ENCODE results near the gene GRAMD2A.

DNA sequence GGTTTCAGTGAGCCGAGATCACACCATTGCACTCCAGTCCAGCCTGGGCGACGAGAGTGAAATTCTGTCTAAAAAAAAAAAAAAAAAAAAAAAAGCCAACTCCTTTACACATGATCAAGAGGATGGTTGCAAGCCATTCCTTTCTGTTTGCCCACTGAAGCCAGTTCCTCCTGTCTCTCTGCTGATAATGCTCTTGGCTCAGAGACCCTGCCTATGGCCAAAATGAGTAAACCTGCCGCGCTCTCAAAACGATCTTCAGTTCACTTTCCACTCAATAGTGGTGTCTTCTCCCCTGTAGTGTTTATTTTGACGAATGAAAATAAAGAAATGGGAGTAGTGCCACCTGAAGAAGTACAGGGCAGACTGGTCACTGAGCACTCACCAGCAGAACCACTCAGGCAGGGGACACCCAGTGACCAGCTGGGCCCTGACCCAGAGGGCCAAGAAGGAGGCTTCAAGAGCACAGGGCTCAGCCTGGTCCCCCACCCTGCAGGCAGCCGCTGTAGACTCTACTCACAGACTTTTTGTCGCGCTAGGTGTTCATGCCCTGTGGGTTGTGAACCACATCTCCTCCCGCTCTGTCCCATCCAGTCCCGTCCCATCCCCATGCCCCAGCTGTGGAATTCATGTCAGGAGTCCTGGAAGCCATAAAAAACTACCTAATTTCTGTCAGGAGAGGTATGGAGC, 23.6 kb downstream of the GRAMD2A start:
- TF ChIP-seq, protein P1, sequence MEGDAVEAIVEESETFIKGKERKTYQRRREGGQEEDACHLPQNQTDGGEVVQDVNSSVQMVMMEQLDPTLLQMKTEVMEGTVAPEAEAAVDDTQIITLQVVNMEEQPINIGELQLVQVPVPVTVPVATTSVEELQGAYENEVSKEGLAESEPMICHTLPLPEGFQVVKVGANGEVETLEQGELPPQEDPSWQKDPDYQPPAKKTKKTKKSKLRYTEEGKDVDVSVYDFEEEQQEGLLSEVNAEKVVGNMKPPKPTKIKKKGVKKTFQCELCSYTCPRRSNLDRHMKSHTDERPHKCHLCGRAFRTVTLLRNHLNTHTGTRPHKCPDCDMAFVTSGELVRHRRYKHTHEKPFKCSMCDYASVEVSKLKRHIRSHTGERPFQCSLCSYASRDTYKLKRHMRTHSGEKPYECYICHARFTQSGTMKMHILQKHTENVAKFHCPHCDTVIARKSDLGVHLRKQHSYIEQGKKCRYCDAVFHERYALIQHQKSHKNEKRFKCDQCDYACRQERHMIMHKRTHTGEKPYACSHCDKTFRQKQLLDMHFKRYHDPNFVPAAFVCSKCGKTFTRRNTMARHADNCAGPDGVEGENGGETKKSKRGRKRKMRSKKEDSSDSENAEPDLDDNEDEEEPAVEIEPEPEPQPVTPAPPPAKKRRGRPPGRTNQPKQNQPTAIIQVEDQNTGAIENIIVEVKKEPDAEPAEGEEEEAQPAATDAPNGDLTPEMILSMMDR (IDR thresholded peaks at IDR 0.05; ENCODE audit: low read length): no peak
- no peak for TF ChIP-seq EZH2 (IDR thresholded peaks at IDR 0.05; ENCODE audit: borderline replicate concordance, low read length)
